Measurements from ENCODE around the gene ORC3.
"Not testable (repeated sequence)": the region's sequence is repeated elsewhere in the genome, so short reads cannot be mapped to it uniquely, and the experiment has no call there.

Gene ORC3

GRCh38 chr6:87600576-87600975 is 10.6 kb downstream of the ORC3 start:
- no peak for TF ChIP-seq CTCF (IDR thresholded peaks at IDR 0.05)
- Histone ChIP-seq H3K4me1 (peaks cover 0 to 8% (median 0%) of the 10 kb centered on the region in 4 donors), H3K27ac (no peak overlapping the region), H3K4me3 (no peak overlapping the region), H3K9me3 (no peaks in the 10 kb centered on the region), H3K36me3 (peaks cover 14 to 27% (median 17%) of the 10 kb centered on the region in 3 donors), H3K27me3 (no peaks in the 10 kb centered on the region)
- no peak for DNase-seq
- intact Hi-C loops (cut with DNase I; ENCODE audit: low total_unique reads) = no loop called here

GRCh38 chr6:87606199-87606598 is 16.3 kb downstream of the ORC3 start:
- no peak for TF ChIP-seq CTCF (IDR thresholded peaks at IDR 0.05)
- intact Hi-C loops (cut with DNase I; ENCODE audit: low total_unique reads) = no loop called here
- DNase-seq = no peak
- H3K4me3 ChIP-seq = no peak overlapping the region
- H3K4me1 ChIP-seq = peaks cover 0 to 8% (median 0%) of the 10 kb centered on the region in 4 donors
- no peaks in the 10 kb centered on the region for H3K9me3 ChIP-seq
- no peaks in the 10 kb centered on the region for H3K27me3 ChIP-seq
- H3K27ac ChIP-seq = no peak overlapping the region
- H3K36me3 ChIP-seq = peaks cover 7 to 45% (median 37%) of the 10 kb centered on the region in 3 donors

GRCh38 chr6:87608802-87609201 is 18.9 kb downstream of the ORC3 start:
- H3K27me3 ChIP-seq = no peaks in the 10 kb centered on the region
- intact Hi-C loops (cut with DNase I; ENCODE audit: low total_unique reads) = no loop called here
- DNase-seq = no peak
- H3K9me3 ChIP-seq = no peaks in the 10 kb centered on the region
- peaks cover 30 to 61% (median 58%) of the 10 kb centered on the region in 3 donors for H3K36me3 ChIP-seq
- H3K27ac ChIP-seq = no peak overlapping the region
- H3K4me1 ChIP-seq = peaks cover 0 to 8% (median 0%) of the 10 kb centered on the region in 4 donors
- no peak overlapping the region for H3K4me3 ChIP-seq
- no peak for TF ChIP-seq CTCF (IDR thresholded peaks at IDR 0.05)

GRCh38 chr6:87613018-87613417 is 23.1 kb downstream of the ORC3 start:
- H3K4me3 ChIP-seq; intact Hi-C loops (cut with DNase I; ENCODE audit: low total_unique reads): not testable (repeated sequence)
- peaks cover 36 to 72% (median 67%) of the 10 kb centered on the region in 3 donors for H3K36me3 ChIP-seq

GRCh38 chr6:87617405-87617804 is 27.5 kb downstream of the ORC3 start:
- DNase-seq = no peak
- no peak for TF ChIP-seq CTCF (IDR thresholded peaks at IDR 0.05)
- Histone ChIP-seq H3K27me3 (no peaks in the 10 kb centered on the region), H3K9me3 (no peaks in the 10 kb centered on the region), H3K36me3 (peaks cover 19 to 55% (median 54%) of the 10 kb centered on the region in 3 donors), H3K4me3 (no peak overlapping the region), H3K27ac (no peak overlapping the region), H3K4me1 (no peaks in the 10 kb centered on the region)
- intact Hi-C loops (cut with DNase I; ENCODE audit: low total_unique reads) = no loop called here

More at GRCh38 chr6:87613018-87613417, 23.1 kb downstream of the ORC3 start:
- not testable (repeated sequence) for H3K4me1 ChIP-seq, H3K9me3 ChIP-seq, DNase-seq, H3K27ac ChIP-seq, H3K27me3 ChIP-seq

GRCh38 chr6:87618531-87618930 is 28.6 kb downstream of the ORC3 start:
- no peak for TF ChIP-seq CTCF (IDR thresholded peaks at IDR 0.05)
- Histone ChIP-seq H3K9me3 (no peaks in the 10 kb centered on the region), H3K27ac (no peak overlapping the region), H3K4me3 (no peak overlapping the region), H3K4me1 (peaks cover 0 to 7% (median 0%) of the 10 kb centered on the region in 4 donors), H3K36me3 (peaks cover 8 to 44% (median 43%) of the 10 kb centered on the region in 3 donors), H3K27me3 (no peaks in the 10 kb centered on the region)
- intact Hi-C loops (cut with DNase I; ENCODE audit: low total_unique reads) = no loop called here
- no peak for DNase-seq
